ENCODE data around the gene SNAP47.

SNAP47 gene

DNA sequence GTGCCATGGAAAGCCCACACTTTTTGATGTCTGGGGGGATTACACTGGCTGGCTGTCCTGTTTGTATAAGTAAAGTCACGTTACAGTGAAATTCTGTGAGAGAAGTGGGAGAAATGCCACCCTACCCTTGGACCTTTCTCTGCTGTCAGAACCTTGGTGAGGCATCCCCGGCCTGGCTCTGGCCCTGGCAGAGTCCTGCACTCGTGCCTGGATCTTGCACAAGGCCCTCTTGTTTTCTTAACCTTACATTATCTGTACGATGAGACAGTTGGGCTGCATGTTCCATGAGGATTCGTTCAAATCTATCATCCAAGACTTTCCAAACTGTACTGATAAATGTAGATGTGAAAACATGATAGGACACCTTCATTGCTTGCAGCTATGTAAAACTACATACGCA, 11.4 kb downstream of the SNAP47 start:
- H3K27me3 Mint-ChIP-seq (ENCODE audit: low read depth) = no peaks in the 10 kb centered on the region
- H3K4me1 Mint-ChIP-seq = no peaks in the 10 kb centered on the region
- TF ChIP-seq, protein P1, sequence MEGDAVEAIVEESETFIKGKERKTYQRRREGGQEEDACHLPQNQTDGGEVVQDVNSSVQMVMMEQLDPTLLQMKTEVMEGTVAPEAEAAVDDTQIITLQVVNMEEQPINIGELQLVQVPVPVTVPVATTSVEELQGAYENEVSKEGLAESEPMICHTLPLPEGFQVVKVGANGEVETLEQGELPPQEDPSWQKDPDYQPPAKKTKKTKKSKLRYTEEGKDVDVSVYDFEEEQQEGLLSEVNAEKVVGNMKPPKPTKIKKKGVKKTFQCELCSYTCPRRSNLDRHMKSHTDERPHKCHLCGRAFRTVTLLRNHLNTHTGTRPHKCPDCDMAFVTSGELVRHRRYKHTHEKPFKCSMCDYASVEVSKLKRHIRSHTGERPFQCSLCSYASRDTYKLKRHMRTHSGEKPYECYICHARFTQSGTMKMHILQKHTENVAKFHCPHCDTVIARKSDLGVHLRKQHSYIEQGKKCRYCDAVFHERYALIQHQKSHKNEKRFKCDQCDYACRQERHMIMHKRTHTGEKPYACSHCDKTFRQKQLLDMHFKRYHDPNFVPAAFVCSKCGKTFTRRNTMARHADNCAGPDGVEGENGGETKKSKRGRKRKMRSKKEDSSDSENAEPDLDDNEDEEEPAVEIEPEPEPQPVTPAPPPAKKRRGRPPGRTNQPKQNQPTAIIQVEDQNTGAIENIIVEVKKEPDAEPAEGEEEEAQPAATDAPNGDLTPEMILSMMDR (IDR thresholded peaks at IDR 0.05; ENCODE audit: unreplicated experiment in 3 of 3) = no peak
- no peak overlapping the region for H3K27ac Mint-ChIP-seq
- no peak overlapping the region for H3K4me3 Mint-ChIP-seq
- H3K9me3 Mint-ChIP-seq = no peaks in the 10 kb centered on the region
- H3K36me3 Mint-ChIP-seq (ENCODE audit: low read depth) = peaks cover 4% of the 10 kb centered on the region

DNA sequence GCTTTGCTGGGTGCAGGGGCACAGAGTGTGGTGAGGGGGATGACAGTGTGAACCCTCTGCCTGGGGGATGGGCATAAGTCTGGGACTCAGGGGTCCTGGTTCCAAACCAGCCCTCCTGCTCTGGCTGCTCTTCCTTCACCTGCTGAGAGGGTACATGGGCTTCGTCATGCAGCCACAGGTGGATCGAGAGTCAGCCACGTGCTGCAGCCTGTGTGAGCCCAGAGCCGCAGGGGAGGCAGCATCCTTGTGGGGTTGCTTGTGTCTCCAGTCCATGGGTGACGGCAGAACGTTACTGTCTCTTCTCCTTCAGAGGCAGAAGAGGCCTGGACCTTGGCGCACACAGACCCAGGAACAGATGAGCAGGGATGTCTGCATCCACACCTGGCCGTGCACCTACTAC, 12.1 kb downstream of the SNAP47 start:
- TF ChIP-seq, protein P1 (IDR thresholded peaks at IDR 0.05; ENCODE audit: unreplicated experiment in 3 of 3) = no peak
- Mint-ChIP-seq H3K4me1 (no peaks in the 10 kb centered on the region), H3K4me3 (no peak overlapping the region), H3K27me3 (ENCODE audit: low read depth) (no peaks in the 10 kb centered on the region), H3K9me3 (no peaks in the 10 kb centered on the region), H3K36me3 (ENCODE audit: low read depth) (peaks cover 4% of the 10 kb centered on the region), H3K27ac (no peak overlapping the region)

DNA sequence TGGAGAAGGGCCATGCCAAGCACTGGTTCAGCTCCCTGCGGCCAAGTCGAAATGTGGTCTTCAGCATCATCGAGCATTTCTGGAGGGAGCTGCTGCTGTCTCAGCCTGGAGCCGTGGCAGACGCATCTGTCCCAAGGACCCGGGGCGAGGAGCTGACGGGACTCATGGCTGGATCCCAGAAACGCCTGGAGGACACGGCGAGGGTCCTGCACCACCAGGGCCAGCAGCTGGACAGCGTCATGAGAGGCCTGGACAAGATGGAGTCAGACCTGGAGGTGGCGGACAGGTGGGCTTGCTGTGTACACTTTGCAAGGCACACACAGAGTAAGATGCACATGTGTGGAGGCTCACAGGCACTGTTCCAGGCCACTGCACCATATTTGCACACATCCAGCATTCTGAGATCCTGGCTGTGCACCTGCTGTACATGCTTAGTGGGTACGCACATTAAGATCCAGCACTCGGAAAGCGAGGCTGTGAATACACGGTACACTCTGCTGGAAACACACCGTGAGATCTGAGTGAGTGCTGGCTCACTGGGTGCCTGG, 12.8 kb downstream of the SNAP47 start:
- Mint-ChIP-seq H3K4me3 (no peak overlapping the region), H3K9me3 (no peaks in the 10 kb centered on the region), H3K27me3 (ENCODE audit: low read depth) (no peaks in the 10 kb centered on the region), H3K4me1 (no peaks in the 10 kb centered on the region), H3K27ac (no peak overlapping the region), H3K36me3 (ENCODE audit: low read depth) (peaks cover 4% of the 10 kb centered on the region)
- TF ChIP-seq, protein P1 (IDR thresholded peaks at IDR 0.05; ENCODE audit: unreplicated experiment in 3 of 3) = no peak

DNA sequence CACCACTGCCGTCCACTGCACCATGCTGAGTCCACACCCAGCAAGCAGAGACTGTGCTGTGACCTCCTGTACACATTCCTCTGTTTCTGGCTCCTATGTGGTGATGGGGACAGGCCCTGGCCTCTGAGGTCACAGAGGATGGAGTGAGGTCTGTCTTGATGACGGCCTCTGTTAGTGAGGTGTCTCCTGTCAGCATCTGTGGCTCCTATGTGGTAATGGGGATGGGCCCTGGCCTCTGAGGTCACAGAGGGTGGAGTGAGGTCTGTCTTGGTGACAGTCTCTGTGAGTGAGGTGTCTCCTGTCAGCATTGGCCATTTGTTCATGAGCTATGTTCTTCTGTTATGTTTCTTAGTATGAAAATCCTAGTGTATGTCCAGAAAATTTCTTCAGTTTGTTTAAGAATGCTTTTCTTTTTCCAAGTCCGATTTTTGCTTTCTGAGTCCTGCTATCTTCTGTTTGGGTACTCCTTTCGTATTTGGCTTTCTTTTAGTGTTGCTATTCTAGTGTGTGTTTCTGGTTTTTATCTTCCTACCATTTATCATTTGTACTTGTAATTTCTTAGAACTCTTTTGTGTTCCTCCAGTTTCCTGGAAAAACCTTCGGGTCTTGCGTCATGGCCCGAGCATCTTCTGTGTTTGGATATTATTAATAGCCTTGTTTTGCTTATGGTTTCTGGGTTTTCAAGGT, 13.4 kb downstream of the SNAP47 start:
- Mint-ChIP-seq H3K4me1 (no peaks in the 10 kb centered on the region), H3K9me3 (no peaks in the 10 kb centered on the region), H3K4me3 (no peak overlapping the region), H3K36me3 (ENCODE audit: low read depth) (peaks cover 4% of the 10 kb centered on the region), H3K27me3 (ENCODE audit: low read depth) (no peaks in the 10 kb centered on the region), H3K27ac (no peak overlapping the region)
- TF ChIP-seq, protein P1 (IDR thresholded peaks at IDR 0.05; ENCODE audit: unreplicated experiment in 3 of 3) = no peak

DNA sequence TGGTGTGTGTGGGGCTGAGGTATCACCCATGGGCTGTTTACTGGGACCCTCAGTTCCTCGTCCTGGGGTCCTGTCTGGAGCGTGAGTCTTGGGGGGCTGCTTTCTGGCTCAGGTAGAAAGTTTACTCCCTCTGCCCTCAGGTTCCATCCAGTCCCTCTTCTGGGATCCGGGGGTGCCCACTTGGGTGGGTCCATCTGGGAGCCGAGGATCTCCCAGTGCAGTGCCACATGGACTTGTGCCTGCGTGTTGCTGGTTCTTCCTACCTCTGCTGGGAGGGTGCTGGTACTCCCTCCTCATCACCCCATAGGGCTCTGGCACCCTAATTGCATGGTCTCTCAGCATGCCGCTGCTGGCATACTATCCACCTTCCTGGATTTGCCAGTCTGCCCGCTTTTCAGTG, 14.0 kb downstream of the SNAP47 start:
- Mint-ChIP-seq H3K27me3 (ENCODE audit: low read depth) (no peaks in the 10 kb centered on the region), H3K36me3 (ENCODE audit: low read depth) (peaks cover 4% of the 10 kb centered on the region), H3K4me1 (peaks cover 5% of the 10 kb centered on the region), H3K9me3 (no peaks in the 10 kb centered on the region), H3K27ac (no peak overlapping the region), H3K4me3 (no peak overlapping the region)
- TF ChIP-seq, protein P1 (IDR thresholded peaks at IDR 0.05; ENCODE audit: unreplicated experiment in 3 of 3) = no peak

Measured in nephron (organoid).